Retinal pigment epithelial cell (primary cell): ENCODE measurements around the gene PIP5K1B.

Experiments
- DNase-seq: peaks from one replicate; pipeline ENCODE4 v3.0.0-alpha.2; 2010; ENCODE audit warnings: low read depth
- H3K4me3 ChIP-seq: 2 replicates; pipeline ENCODE4 v1.5.1; 2011; ENCODE audit warnings: mild to moderate bottlenecking, low read length, control low read depth, moderate library complexity
- CTCF ChIP-seq: conservative IDR thresholded peaks from 2 replicates; pipeline ENCODE4 v1.5.1; 2011; ENCODE audit warnings: low read depth, low read length, control low read depth, inconsistent platforms

PIP5K1B gene

DNA sequence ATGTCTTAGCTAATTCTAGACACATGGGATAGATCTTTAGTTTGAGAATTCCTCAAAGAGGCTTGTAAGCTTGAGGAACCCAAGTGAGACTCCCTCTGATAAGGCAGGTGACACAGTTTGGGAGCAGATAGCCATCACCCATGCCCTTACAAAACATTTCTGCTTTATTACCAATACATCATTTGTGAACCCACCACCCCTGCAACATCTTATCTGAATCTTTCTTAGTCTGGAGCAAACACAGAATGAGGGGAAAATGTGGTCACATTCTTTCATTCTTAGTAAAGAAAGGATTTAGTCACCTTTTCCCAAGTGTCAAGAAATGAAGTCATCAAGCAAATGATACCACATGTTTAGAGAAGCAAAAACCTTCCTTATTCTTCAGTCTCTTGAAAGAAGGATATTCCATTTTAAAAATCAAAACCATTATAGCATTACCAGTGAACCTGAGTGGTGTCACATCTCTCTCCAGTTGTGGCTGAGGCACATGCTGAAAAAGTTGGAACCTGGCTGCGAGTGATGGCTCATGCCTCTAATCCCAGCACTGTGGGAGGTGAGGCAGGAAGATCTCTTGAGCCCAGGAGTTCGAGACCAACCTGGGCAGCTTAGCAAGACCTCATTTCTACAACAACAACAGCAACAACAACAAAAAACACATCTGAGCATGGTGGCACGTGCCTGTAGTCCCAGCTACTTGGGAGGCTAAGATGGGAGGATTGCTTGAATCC is 243.0 kb downstream of the PIP5K1B start:
- DNase-seq = no peak
- TF ChIP-seq CTCF = no peak
- no peak overlapping the region for H3K4me3 ChIP-seq

GRCh38 chr9:68949271-68950000 is 244.4 kb downstream of the PIP5K1B start:
- DNase-seq = no peak
- H3K4me3 ChIP-seq = no peak overlapping the region
- peak; percentile 9 for TF ChIP-seq CTCF

- no peak for DNase-seq
- no peak for TF ChIP-seq CTCF
These were observed 245.1 kb downstream of the PIP5K1B start for GRCh38 chr9:68950188-68950587.

DNA sequence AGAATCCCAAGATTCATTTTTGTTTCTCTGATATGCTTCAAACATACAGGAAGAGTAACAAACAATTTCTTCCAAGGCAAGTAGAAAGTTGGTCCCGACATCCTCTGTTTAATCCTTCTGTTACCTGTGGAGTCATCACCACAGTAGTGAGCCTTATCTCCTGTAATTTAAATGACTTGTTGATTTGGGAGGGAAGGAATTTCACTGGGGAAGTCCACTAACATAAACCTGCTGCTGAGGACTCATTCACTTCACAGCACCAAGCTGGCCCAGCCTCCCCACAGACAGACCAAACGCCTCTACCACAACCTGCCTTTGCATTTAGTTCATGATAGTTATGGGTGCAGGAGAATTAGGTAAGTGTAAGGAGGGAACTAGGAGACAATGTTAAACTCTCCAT is 245.6 kb downstream of the PIP5K1B start:
- no peak for TF ChIP-seq CTCF
- DNase-seq = no peak

More at GRCh38 chr9:68950188-68950587, 245.1 kb downstream of the PIP5K1B start:
- H3K4me3 ChIP-seq = no peak overlapping the region

DNA sequence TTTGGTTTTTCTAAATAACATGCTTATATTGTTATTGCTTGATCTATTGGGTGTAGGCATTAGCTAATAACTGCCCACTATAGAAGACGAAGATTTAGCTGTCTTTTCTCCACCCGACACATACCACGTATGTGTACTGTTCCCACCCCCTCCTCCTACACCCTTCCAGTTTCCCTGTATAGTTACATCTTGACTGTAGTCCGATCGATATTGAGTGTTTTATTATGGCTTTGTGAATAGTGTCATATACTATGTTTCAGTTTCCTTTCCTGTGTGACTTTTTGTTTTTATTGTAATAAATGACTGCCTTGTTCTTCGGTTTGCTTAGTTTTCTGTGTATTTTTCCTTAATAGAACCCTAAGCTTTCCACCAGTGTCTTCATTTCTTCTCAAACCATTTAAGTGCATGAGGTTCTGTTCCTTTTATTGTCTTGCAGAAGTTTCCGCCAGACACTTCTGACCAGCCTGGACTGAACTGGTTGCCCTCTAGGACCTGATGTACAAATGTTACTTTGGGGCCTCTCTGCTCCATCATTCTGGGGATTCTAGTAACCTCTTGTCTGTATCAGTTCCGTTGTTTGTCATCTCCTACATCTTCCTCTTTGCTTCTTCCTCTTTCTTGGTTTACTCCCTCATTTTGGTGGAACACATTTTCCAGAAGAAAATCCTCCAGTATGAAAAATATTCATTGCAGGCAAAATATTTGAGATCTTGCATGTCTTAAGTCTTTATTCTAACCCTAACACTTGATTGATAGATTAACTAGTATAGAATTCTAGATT is 247.0 kb downstream of the PIP5K1B start:
- DNase-seq = no peak
- H3K4me3 ChIP-seq = no peak overlapping the region
- TF ChIP-seq CTCF = no peak

More for the DNA sequence above, 245.6 kb downstream of the PIP5K1B start:
- H3K4me3 ChIP-seq = no peak overlapping the region

DNA sequence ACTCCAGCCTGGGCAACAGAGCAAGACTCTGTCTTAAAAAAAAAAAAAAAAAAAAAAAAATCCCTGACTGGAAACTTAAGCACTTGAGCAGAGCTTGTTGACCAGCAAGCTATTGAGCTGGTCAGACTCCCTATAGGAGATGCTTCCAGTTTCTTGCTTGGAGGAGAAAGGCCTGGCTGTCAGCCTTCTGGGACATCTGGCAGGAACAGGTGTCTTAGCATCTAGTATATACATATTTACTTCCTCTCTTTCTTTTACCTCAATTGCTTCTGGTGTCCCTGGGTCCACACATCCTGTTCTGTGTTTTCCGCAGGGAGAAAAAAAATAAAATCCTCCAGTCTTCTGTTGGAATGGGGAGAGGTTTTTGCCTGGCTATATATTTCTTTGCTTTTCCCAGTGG is 248.7 kb downstream of the PIP5K1B start:
- no peak for DNase-seq
- no peak overlapping the region for H3K4me3 ChIP-seq
- TF ChIP-seq CTCF = no peak
